SU-DHL-6 (cell line): ENCODE measurements around the gene PAIP2.

Source experiments
- H2AFZ ChIP-seq: fragments of 200-600 bp; sonication (generic); 2 replicates; pipeline ENCODE4 v1.6.1; 2014; ENCODE audit warnings: low read depth, mild to moderate bottlenecking, moderate library complexity, mixed read lengths, antibody characterized with exemption, low read length; ENCODE audit not compliant: severe bottlenecking
- H3F3A ChIP-seq: fragments of 200-600 bp; shearing (Covaris generic); 2 replicates; pipeline ENCODE4 v1.6.0; 2016; ENCODE audit warnings: antibody characterized with exemption, mild to moderate bottlenecking; ENCODE audit not compliant: insufficient read depth
- H3K27ac ChIP-seq: fragments of 200-600 bp; sonication (generic); 2 replicates; pipeline ENCODE4 v1.5.1; 2016; ENCODE audit warnings: low read depth, mild to moderate bottlenecking, low read length, moderate library complexity, mixed read lengths
- H3K27me3 ChIP-seq: fragments of 200-600 bp; sonication (generic), shearing (Covaris generic); 2 replicates; pipeline ENCODE4 v1.6.0; 2014; ENCODE audit warnings: mild to moderate bottlenecking, low read length
- H3K36me3 ChIP-seq: fragments of 200-600 bp; sonication (generic); 2 replicates; pipeline ENCODE4 v1.6.1; 2014; ENCODE audit warnings: mild to moderate bottlenecking, low read length, mixed read lengths
- H3K4me2 ChIP-seq: fragments of 300-600, 200-600 bp; shearing (Covaris generic), sonication (generic); 2 replicates; pipeline ENCODE4 v1.6.0; 2014; ENCODE audit warnings: low read length, low read depth, mild to moderate bottlenecking; ENCODE audit not compliant: poor library complexity, severe bottlenecking
- H3K4me3 ChIP-seq: fragments of 200-600 bp; sonication (generic); 2 replicates; pipeline ENCODE4 v1.5.1; 2014; ENCODE audit warnings: antibody characterized with exemption, low read length, mild to moderate bottlenecking, mixed read lengths; ENCODE audit not compliant: insufficient read depth, poor library complexity, severe bottlenecking
- H3K79me2 ChIP-seq: fragments of 200-600 bp; sonication (generic); 2 replicates; pipeline ENCODE4 v1.6.1; 2014; ENCODE audit warnings: mild to moderate bottlenecking, low read length, moderate library complexity; ENCODE audit not compliant: insufficient read depth
- H3K9ac ChIP-seq: fragments of 200-600 bp; sonication (generic); 2 replicates; pipeline ENCODE4 v1.7.0; 2014; ENCODE audit warnings: mild to moderate bottlenecking, low read length
- H3K9me2 ChIP-seq: fragments of 200-600 bp; sonication (generic); replicated peaks from 2 replicates; pipeline ENCODE4 v1.6.1; 2014; ENCODE audit warnings: low read length; ENCODE audit not compliant: insufficient read depth
- H3K9me3 ChIP-seq: fragments of 200-600 bp; sonication (generic); 2 replicates; pipeline ENCODE4 v1.6.1; 2014; ENCODE audit warnings: low read length, mixed read lengths; ENCODE audit not compliant: insufficient read depth
- H4K20me1 ChIP-seq: fragments of 200-600 bp; sonication (generic); 2 replicates; pipeline ENCODE4 v1.6.1; 2014; ENCODE audit warnings: low read depth, mild to moderate bottlenecking, antibody characterized with exemption, low read length, moderate library complexity, mixed read lengths
- CTCF ChIP-seq: fragments of 200-600 bp; sonication (generic); IDR thresholded peaks from one replicate; pipeline ENCODE4 v1.5.1; 2017; ENCODE audit warnings: antibody characterized with exemption, mild to moderate bottlenecking, low read length, moderate library complexity; ENCODE audit not compliant: insufficient read depth, poor library complexity, severe bottlenecking
- EZH2phosphoT487 ChIP-seq: fragments of 200-600 bp; sonication (generic), shearing (Covaris generic); conservative IDR thresholded peaks from 2 replicates; pipeline ENCODE4 v1.6.1; 2018; ENCODE audit warnings: mild to moderate bottlenecking, antibody characterized with exemption, low read length, moderate library complexity, mixed read lengths

PAIP2 gene

DNA sequence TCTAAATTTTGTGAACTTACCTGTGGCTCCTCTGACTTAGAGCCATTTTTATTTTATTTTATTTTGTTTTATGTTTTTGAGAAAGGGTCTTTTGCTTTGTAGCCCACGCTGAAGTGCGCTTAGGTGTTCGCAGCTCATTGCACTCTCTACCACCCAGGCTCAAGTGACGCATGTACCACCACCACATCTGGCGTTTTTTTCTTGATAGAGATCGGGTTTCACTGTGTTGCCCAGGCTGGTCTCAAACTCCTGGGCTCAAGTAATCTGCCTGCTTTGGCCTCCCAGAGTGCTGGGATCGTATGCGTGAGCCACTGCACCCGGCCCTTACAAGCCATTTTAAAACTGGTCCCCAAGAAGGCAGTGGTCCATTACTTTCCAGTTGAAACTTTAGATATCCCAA, 29.6 kb upstream of the PAIP2 start:
- H3K27me3 ChIP-seq = no peaks in the 10 kb centered on the region
- peaks cover 100% of the 10 kb centered on the region for H3K79me2 ChIP-seq
- no peak overlapping the region for H3K27ac ChIP-seq
- no peak overlapping the region for H3K9ac ChIP-seq
- peaks cover 85% of the 10 kb centered on the region for H4K20me1 ChIP-seq
- no peaks in the 10 kb centered on the region for H3K9me2 ChIP-seq
- H3K4me3 ChIP-seq = no peak overlapping the region
- no peak overlapping the region for H2AFZ ChIP-seq
- peaks cover 52% of the 10 kb centered on the region for H3F3A ChIP-seq
- H3K9me3 ChIP-seq = no peaks in the 10 kb centered on the region
- TF ChIP-seq EZH2phosphoT487 (no peak), CTCF (no peak)
- peaks cover 48% of the 10 kb centered on the region for H3K36me3 ChIP-seq
- no peak overlapping the region for H3K4me2 ChIP-seq

DNA sequence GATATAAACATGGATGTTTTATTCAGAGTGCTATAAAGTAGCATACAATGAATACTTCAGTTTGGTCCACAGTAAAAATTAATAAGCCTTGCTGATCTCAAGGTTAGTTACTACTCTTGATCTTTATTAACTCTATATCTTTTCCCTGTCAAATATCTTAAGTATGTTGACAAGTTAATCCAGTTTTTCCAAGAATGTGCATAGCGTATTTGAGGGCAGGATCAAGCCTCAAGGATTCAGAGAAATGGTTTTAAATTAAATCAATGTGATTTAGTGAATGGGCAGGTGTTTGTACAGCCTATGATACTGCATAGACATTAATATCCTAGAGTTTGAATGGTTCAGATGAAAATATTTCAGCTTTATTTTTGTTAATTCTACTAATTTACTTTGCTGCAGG, 27.4 kb upstream of the PAIP2 start:
- H3K27ac ChIP-seq = no peak overlapping the region
- H3K27me3 ChIP-seq = no peaks in the 10 kb centered on the region
- no peak overlapping the region for H3K9ac ChIP-seq
- H3K79me2 ChIP-seq = peaks cover 96% of the 10 kb centered on the region
- H3K36me3 ChIP-seq = peaks cover 69% of the 10 kb centered on the region
- H2AFZ ChIP-seq = no peak overlapping the region
- TF ChIP-seq CTCF (no peak), EZH2phosphoT487 (no peak)
- no peak overlapping the region for H3K4me3 ChIP-seq
- H3F3A ChIP-seq = peaks cover 43% of the 10 kb centered on the region
- H3K9me3 ChIP-seq = no peaks in the 10 kb centered on the region
- no peak overlapping the region for H3K4me2 ChIP-seq
- H3K9me2 ChIP-seq = no peaks in the 10 kb centered on the region
- H4K20me1 ChIP-seq = peaks cover 72% of the 10 kb centered on the region

DNA sequence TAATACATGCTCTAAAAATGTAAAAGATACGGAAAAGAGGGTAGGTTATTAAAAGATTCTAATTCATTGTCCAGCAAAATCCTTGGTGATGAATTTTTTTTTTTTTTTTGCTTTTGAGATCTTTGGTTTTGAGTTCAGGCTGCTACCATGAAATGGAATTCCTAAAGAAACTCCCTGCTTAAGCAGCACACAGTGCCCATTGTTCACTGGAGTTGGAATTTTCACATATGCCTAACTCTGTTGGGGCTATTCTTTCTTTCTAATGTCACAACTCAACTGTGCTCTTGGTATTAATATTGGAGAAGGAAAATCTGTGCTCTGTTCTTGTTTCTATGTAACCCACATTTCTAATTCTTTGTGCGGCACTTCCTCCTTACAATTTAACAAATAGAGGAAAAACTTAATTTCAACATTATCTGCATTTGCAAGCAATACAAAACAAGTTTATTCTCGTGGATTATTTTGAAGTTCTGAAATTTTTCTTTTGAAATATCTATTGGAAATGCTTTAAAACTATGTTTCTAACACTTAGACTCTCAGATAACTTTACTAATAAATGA, 26.5 kb upstream of the PAIP2 start:
- no peak overlapping the region for H2AFZ ChIP-seq
- H3K36me3 ChIP-seq = peaks cover 71% of the 10 kb centered on the region
- H3K27me3 ChIP-seq = no peaks in the 10 kb centered on the region
- no peaks in the 10 kb centered on the region for H3K9me2 ChIP-seq
- TF ChIP-seq CTCF = no peak
- no peak for TF ChIP-seq EZH2phosphoT487
- peaks cover 37% of the 10 kb centered on the region for H3F3A ChIP-seq
- no peaks in the 10 kb centered on the region for H3K9me3 ChIP-seq
- H4K20me1 ChIP-seq = peaks cover 64% of the 10 kb centered on the region
- H3K4me2 ChIP-seq = no peak overlapping the region
- no peak overlapping the region for H3K27ac ChIP-seq
- H3K4me3 ChIP-seq = no peak overlapping the region
- H3K79me2 ChIP-seq = peaks cover 93% of the 10 kb centered on the region
- H3K9ac ChIP-seq = no peak overlapping the region
